Activated naive CD4-positive, alpha-beta T cell treated with anti-CD3 and anti-CD28 coated beads for 36 hours (primary cell): Measurements from ENCODE around the gene GPHN. TPM values are rescaled to one million over a fixed set of nuclear protein-coding genes. Genes with fewer than 3 reads are reported as not detected.

ENCODE experiments used
- CTCF ChIA-PET: fragments of 350-600 bp; sonication (Branson Sonifier 250); formaldehyde crosslinking; loops from one replicate; lab custom pipeline; 2021; ENCODE audit warnings: antibody characterized with exemption; lab: Charles Lee
- DNase-seq: peaks from one replicate; pipeline ENCODE4 v3.0.0-alpha.2; 2020
- H3K27ac Mint-ChIP-seq: one replicate; pipeline ENCODE4 v1.8.0; 2021; ENCODE audit warnings: mild to moderate bottlenecking, mixed read lengths
- H3K27me3 Mint-ChIP-seq: one replicate; pipeline ENCODE4 v1.8.0; 2021; ENCODE audit warnings: low read depth, mixed read lengths
- H3K36me3 Mint-ChIP-seq: one replicate; pipeline ENCODE4 v1.8.0; 2021; ENCODE audit warnings: low read depth, mixed read lengths
- H3K4me1 Mint-ChIP-seq: one replicate; pipeline ENCODE4 v1.8.0; 2021; ENCODE audit warnings: low read depth, mixed read lengths
- H3K4me3 Mint-ChIP-seq: one replicate; pipeline ENCODE4 v1.8.0; 2021; ENCODE audit warnings: mild to moderate bottlenecking, moderate library complexity, mixed read lengths
- H3K9me3 Mint-ChIP-seq: one replicate; pipeline ENCODE4 v1.8.0; 2021; ENCODE audit warnings: mixed read lengths
- intact Hi-C: fragments of 100-400 bp; cut with micrococcal nuclease; formaldehyde crosslinking; loops from one replicate; pipeline ENCODE4 v1.15.1; 2023
- total RNA-seq, 2 experiments: library from RNA; stranded (reverse); gene quantifications; one replicate each; pipeline ENCODE4 v1.2.3, GENCODE V29; 2021

GPHN gene
- total RNA-seq, 2 experiments from 2014 or later: 14.2 to 21.4 TPM

DNA sequence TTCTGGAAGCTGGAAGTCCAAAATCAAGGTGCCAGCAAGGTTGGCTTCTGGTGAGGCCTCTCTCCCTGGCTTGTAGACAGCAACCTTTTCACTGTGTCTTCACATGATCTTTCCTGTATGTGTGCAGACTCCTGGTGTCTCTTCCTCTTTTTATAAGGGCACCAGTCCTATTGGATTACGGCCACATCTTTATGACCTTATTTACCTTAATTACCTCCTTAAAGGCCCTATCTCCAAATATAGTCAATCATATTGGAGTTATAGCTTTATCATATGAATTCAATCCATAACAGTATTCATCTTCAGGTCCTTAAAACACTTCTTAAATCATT is 660.1 kb downstream of the GPHN start:
- peaks cover 6% of the 10 kb centered on the region for H3K36me3 Mint-ChIP-seq
- H3K27ac Mint-ChIP-seq: no peak overlapping the region
- H3K4me1 Mint-ChIP-seq: no peaks in the 10 kb centered on the region
- H3K4me3 Mint-ChIP-seq: no peak overlapping the region
- DNase-seq: no peak
- H3K9me3 Mint-ChIP-seq: peaks cover 10% of the 10 kb centered on the region
- CTCF ChIA-PET: interaction anchor here (0.8 to 4.5 kb wide), 3 partner anchors 17 to 189 kb away, joined by 3 to 66 read pairs (median 3); no protein-coding TSS in a partner anchor
- intact Hi-C loops: no loop called here
- no peaks in the 10 kb centered on the region for H3K27me3 Mint-ChIP-seq

DNA sequence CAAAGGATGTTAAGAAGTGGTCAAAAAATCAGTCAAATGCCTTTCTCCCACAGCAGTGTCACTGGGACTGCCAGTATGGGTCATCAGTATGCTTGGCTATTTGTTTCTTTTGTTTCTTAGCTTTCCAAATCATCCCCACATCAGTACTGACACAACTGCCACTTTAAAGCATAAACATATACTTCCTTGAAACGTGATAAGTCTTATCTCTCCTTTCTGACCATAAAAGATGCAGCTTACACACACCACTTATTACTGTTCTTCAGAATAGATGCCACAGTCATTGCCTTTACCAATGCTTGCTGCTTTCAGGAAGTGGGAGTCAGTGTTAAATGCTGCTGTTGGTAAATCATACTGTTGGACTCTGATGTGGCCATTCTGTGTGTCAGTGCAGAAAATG is 662.7 kb downstream of the GPHN start:
- intact Hi-C loops: no loop called here
- no peak overlapping the region for H3K4me3 Mint-ChIP-seq
- no peak overlapping the region for H3K27ac Mint-ChIP-seq
- H3K27me3 Mint-ChIP-seq: no peaks in the 10 kb centered on the region
- no peak for DNase-seq
- peaks cover 33% of the 10 kb centered on the region for H3K9me3 Mint-ChIP-seq
- H3K36me3 Mint-ChIP-seq: peaks cover 12% of the 10 kb centered on the region
- H3K4me1 Mint-ChIP-seq: no peaks in the 10 kb centered on the region
- CTCF ChIA-PET: no interaction called here

DNA sequence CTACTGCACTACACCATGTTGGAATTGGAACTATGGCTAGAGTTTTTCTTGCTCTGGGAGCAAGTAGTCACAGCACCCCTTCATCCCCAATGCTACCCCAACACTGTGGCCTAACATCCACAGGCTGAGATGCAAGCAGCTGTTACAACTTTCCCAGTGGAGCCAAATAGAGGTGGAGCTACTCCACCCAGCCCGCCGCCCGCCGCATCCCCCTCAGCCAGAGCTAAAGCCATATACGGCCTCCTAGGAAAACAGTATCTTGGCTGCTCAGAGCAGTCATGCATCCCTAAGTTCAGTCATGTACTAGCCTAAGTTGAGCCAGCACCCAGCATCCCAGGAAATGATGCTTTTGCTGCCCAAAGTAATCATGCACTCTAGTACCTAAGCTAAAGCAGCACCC is 664.1 kb downstream of the GPHN start:
- Mint-ChIP-seq H3K4me1 (no peaks in the 10 kb centered on the region), H3K9me3 (peaks cover 37% of the 10 kb centered on the region), H3K4me3 (no peak overlapping the region), H3K36me3 (peaks cover 20% of the 10 kb centered on the region), H3K27me3 (no peaks in the 10 kb centered on the region), H3K27ac (no peak overlapping the region)
- CTCF ChIA-PET: interaction anchor here (0.6 to 1.1 kb wide), 2 partner anchors 112 to 114 kb away, joined by 3 read pairs; no protein-coding TSS in a partner anchor
- intact Hi-C loops: no loop called here
- no peak for DNase-seq

DNA sequence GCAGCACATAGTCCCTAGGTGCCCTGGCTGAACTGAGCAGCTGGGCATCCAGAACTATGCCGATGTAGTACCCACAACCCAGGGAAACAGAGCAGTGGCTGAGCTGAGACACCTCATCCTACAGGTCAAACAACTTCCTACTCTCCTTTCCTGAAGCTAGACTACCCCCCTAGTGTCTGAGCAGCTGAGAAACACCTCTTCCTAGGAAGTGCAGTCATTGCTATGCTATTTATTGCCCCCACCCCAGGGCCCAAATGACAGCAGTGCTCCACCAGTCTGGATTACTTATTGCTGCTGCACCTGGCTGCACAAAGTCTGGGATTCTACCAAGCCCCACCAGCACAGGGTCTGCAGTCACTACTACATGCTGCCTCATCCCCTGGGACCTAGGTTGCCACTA is 664.6 kb downstream of the GPHN start:
- CTCF ChIA-PET: interaction anchor here (0.6 to 1.1 kb wide), 2 partner anchors 111 to 113 kb away, joined by 3 read pairs; no protein-coding TSS in a partner anchor
- no peaks in the 10 kb centered on the region for H3K4me1 Mint-ChIP-seq
- no peak overlapping the region for H3K27ac Mint-ChIP-seq
- peaks cover 41% of the 10 kb centered on the region for H3K9me3 Mint-ChIP-seq
- H3K27me3 Mint-ChIP-seq: no peaks in the 10 kb centered on the region
- H3K36me3 Mint-ChIP-seq: peaks cover 25% of the 10 kb centered on the region
- DNase-seq: no peak
- no peak overlapping the region for H3K4me3 Mint-ChIP-seq
- intact Hi-C loops: no loop called here

DNA sequence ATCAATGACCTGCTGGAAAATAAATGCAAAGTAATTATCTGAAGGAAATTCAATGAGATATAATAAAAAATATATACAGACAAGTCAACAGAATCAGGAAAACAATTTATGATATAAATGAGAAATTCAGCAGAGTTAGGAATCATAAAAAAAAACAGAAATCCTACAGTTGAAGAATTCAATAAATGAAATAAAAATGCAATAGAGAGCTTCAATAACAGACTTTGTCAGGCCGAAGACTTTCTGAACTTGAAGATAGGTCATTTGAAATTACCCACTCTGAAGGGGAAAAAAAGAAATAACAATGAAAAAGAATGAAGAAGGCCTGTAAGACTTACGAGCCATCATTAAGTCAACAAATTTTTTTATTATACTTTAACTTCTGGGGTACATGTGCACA is 665.8 kb downstream of the GPHN start:
- Mint-ChIP-seq H3K27ac (no peak overlapping the region), H3K4me3 (no peak overlapping the region), H3K36me3 (peaks cover 30% of the 10 kb centered on the region), H3K4me1 (no peaks in the 10 kb centered on the region), H3K9me3 (peaks cover 51% of the 10 kb centered on the region), H3K27me3 (no peaks in the 10 kb centered on the region)
- no peak for DNase-seq
- intact Hi-C loops: no loop called here
- CTCF ChIA-PET: interaction anchor here (0.7 kb wide), 1 partner anchor 91 kb away, joined by 3 read pairs; no protein-coding TSS in a partner anchor

DNA sequence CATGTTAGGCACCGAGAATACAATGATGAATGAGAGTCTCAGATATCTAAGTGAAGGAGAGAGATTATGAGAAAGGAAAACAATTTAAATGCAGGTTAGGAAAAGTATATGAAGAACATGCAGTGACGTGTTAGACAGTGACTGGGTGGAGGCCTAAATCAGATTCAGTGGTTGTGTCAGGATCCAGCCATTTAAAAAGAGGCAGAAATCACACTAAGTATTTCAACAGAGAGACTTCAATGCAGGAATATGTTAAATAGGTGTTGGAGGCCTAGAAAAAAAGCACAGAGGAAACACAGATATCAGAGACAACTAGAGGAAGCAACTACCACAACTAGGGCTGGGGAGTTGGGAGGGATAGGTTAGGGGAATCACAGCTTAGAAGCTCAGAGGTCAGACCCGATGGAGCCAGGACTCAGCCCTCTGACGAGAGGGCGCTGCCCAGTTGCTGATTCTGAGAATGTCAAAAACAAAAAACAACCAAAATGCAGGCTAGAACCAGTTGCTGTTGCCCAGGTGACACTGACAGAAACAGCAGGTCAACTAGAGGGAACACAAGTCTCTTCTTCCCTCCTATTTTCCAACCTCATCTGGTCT is 678.3 kb downstream of the GPHN start:
- CTCF ChIA-PET: interaction anchor here (0.7 kb wide), 1 partner anchor 20 kb away, joined by 3 read pairs; no protein-coding TSS in a partner anchor
- no peaks in the 10 kb centered on the region for H3K9me3 Mint-ChIP-seq
- no peak overlapping the region for H3K27ac Mint-ChIP-seq
- no peak overlapping the region for H3K4me3 Mint-ChIP-seq
- H3K36me3 Mint-ChIP-seq: peaks cover 2% of the 10 kb centered on the region
- intact Hi-C loops: no loop called here
- H3K4me1 Mint-ChIP-seq: peaks cover 17% of the 10 kb centered on the region
- H3K27me3 Mint-ChIP-seq: peaks cover under 1% of the 10 kb centered on the region
- no peak for DNase-seq

DNA sequence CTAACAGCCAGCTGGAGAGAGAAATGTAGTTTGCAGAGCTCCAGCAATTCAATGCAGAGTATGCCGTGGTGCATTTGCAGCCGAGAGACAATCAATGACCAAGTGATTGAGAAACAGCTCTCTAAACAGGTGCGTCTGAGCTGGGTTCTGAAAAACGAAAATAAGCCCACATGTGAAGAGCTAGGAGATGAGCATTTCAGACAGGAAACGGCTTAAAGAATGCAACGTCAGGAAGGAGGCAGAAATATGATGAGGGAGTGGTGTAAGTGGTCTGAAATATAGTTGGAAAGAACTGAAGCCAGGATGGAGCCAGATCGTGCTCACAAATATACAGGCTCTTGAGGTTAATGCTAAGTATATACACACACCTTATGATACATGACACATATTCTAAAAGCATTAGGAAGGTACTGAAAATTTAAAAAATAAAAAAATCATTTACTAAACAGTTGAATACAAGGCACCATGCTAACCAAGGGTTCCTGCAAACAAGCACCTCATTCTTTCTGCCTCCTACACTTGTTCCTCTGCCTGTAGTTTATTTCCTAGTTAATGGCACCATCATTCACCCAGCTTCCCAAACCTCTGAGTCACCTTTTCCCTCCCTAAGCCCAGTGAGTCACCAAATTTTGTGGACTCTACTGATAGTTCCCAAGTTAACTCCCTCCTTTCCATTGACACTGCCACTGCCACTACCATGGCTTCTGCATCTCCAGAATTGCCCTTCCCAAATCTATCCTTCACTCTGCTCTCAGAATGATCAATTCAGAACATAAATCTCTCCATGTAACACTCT is 679.0 kb downstream of the GPHN start:
- peaks cover 3% of the 10 kb centered on the region for H3K27me3 Mint-ChIP-seq
- peaks cover 17% of the 10 kb centered on the region for H3K4me1 Mint-ChIP-seq
- intact Hi-C loops: no loop called here
- H3K27ac Mint-ChIP-seq: no peak overlapping the region
- no peaks in the 10 kb centered on the region for H3K9me3 Mint-ChIP-seq
- H3K4me3 Mint-ChIP-seq: no peak overlapping the region
- CTCF ChIA-PET: interaction anchor here (0.7 kb wide), 1 partner anchor 21 kb away, joined by 3 read pairs; no protein-coding TSS in a partner anchor
- H3K36me3 Mint-ChIP-seq: no peaks in the 10 kb centered on the region
- peak; percentile 26 for DNase-seq

DNA sequence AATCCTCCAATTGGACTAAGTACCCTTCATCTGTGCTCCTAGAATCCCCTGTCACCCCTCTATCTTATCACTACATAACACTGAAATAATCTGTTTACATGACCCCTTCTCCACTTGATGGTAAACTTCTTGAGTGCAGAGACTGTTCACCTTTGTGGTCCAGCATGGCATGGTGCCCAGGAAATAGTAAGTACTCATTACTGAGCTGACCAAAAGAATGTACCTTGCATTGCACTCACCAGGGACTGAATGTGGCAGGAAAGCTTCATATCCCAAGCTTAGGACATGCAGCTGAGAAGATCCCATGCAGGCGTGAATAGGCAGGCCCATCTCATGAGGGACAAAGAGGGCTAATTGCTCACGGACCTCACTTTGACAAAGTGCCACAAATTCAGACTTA is 679.9 kb downstream of the GPHN start:
- peaks cover 3% of the 10 kb centered on the region for H3K27me3 Mint-ChIP-seq
- CTCF ChIA-PET: interaction anchor here (0.5 kb wide), 1 partner anchor 60 kb away, joined by 4 read pairs; no protein-coding TSS in a partner anchor
- H3K27ac Mint-ChIP-seq: no peak overlapping the region
- no peak overlapping the region for H3K4me3 Mint-ChIP-seq
- no peaks in the 10 kb centered on the region for H3K9me3 Mint-ChIP-seq
- H3K36me3 Mint-ChIP-seq: no peaks in the 10 kb centered on the region
- intact Hi-C loops: loop anchor here (2.0 kb wide), 1 partner anchor 21 kb away; no protein-coding TSS in a partner anchor
- no peak for DNase-seq
- H3K4me1 Mint-ChIP-seq: peaks cover 17% of the 10 kb centered on the region

DNA sequence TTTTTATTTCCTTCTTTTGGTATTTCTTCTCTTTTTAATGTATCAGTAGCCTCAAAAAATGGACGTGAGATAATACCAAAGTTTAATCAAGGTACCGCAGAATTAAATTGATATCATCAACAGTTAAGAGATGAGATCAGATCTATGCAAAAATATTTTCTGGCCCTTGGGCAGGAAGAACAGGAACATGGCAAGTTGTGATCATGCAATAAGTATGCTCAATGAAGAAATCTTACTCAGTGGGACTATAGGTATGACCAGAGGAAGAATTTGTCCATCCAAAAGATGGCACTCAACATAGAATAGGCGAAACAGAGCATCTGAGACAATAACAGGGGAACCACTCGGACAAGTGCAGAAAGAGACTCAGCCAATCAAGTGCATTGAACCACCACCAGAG is 680.4 kb downstream of the GPHN start:
- no peaks in the 10 kb centered on the region for H3K36me3 Mint-ChIP-seq
- H3K4me1 Mint-ChIP-seq: peaks cover 17% of the 10 kb centered on the region
- H3K27ac Mint-ChIP-seq: no peak overlapping the region
- intact Hi-C loops: loop anchor here (2.0 kb wide), 1 partner anchor 22 kb away; no protein-coding TSS in a partner anchor
- H3K27me3 Mint-ChIP-seq: peaks cover 3% of the 10 kb centered on the region
- no peak overlapping the region for H3K4me3 Mint-ChIP-seq
- CTCF ChIA-PET: no interaction called here
- no peak for DNase-seq
- no peaks in the 10 kb centered on the region for H3K9me3 Mint-ChIP-seq

DNA sequence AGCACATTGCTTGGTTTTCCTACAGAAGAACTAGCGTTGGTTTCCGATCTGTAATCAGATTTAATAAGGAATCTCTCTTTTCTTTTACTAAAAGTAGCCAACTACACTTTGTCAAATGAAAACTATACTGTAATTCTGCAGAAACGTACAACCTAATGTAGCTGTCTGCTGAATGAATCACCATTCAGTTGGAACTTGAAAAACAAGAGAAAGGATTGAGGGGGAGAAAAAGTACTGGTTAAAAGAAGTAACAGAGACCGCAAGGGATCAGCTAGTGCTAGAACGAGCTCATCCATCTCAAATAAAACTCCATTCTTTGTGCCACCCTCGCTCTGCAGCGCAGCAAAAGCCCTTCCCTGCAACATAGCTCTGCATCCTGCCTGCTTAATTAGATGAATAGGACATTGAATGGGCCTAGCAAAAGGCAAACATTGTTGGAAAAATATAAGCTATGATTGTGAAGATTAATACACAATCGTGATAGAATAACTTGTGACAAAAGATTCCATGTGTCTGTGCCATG is 683.9 kb downstream of the GPHN start:
- Mint-ChIP-seq H3K36me3 (no peaks in the 10 kb centered on the region), H3K9me3 (no peaks in the 10 kb centered on the region), H3K27me3 (peaks cover 3% of the 10 kb centered on the region), H3K27ac (no peak overlapping the region), H3K4me1 (peaks cover 11% of the 10 kb centered on the region), H3K4me3 (no peak overlapping the region)
- CTCF ChIA-PET: interaction anchor here (0.9 to 1.2 kb wide), 3 partner anchors 25 to 789 kb away, joined by 3 to 5 read pairs (median 4); no protein-coding TSS in a partner anchor
- DNase-seq: no peak
- intact Hi-C loops: loop anchor here (5.0 kb wide), 1 partner anchor 35 kb away; no protein-coding TSS in a partner anchor

DNA sequence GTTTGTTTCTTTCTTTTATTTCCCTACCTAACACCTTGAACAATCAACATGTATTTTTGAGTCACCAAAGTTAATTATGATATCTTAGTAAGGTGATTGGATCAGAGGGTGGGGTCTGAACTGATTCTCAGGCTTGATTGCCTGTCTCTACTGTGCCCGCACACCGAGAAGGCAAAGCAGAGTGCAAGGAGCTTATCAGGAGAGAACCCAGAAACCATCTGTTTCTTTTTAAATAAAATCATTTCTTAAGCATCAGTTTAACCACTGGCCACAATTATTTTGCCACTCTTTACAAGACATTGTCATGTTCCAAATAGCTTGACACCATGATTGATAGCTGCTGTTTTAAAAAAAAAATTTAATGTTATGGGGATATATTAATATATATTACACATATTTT is 684.4 kb downstream of the GPHN start:
- no peaks in the 10 kb centered on the region for H3K9me3 Mint-ChIP-seq
- H3K36me3 Mint-ChIP-seq: no peaks in the 10 kb centered on the region
- H3K27ac Mint-ChIP-seq: no peak overlapping the region
- H3K27me3 Mint-ChIP-seq: peaks cover 3% of the 10 kb centered on the region
- CTCF ChIA-PET: interaction anchor here (0.9 to 1.2 kb wide), 2 partner anchors 93 to 790 kb away, joined by 3 to 5 read pairs; no protein-coding TSS in a partner anchor
- peaks cover 11% of the 10 kb centered on the region for H3K4me1 Mint-ChIP-seq
- no peak for DNase-seq
- intact Hi-C loops: loop anchor here (5.0 kb wide), 1 partner anchor 35 kb away; no protein-coding TSS in a partner anchor
- H3K4me3 Mint-ChIP-seq: no peak overlapping the region

DNA sequence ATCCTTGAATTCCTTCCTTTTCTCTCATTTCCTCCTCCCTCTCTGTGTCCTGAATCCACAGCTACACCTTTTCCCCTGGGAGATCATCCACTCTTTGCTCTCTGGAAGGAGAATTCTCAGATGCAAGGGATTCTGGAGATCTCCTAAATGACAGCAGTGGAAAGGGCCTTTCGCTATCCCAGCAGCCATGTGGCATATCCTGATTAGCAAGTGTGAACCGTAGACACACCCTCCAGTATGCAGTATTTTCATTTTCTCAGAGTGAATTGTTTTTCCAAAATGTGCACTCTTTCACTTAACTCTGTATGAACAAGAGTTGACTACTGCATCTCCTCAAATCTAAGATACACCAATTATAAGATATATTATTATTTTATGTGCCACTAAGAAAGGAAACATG is 687.3 kb downstream of the GPHN start:
- CTCF ChIA-PET: no interaction called here
- H3K36me3 Mint-ChIP-seq: no peaks in the 10 kb centered on the region
- H3K9me3 Mint-ChIP-seq: no peaks in the 10 kb centered on the region
- DNase-seq: no peak
- intact Hi-C loops: no loop called here
- H3K4me1 Mint-ChIP-seq: no peaks in the 10 kb centered on the region
- peaks cover 3% of the 10 kb centered on the region for H3K27me3 Mint-ChIP-seq
- H3K4me3 Mint-ChIP-seq: no peak overlapping the region
- H3K27ac Mint-ChIP-seq: no peak overlapping the region
